Measurements from ENCODE around the gene SFI1. TPM values are rescaled to one million over a fixed set of nuclear protein-coding genes. Genes with fewer than 3 reads are reported as not detected.

SFI1 gene, protein sequence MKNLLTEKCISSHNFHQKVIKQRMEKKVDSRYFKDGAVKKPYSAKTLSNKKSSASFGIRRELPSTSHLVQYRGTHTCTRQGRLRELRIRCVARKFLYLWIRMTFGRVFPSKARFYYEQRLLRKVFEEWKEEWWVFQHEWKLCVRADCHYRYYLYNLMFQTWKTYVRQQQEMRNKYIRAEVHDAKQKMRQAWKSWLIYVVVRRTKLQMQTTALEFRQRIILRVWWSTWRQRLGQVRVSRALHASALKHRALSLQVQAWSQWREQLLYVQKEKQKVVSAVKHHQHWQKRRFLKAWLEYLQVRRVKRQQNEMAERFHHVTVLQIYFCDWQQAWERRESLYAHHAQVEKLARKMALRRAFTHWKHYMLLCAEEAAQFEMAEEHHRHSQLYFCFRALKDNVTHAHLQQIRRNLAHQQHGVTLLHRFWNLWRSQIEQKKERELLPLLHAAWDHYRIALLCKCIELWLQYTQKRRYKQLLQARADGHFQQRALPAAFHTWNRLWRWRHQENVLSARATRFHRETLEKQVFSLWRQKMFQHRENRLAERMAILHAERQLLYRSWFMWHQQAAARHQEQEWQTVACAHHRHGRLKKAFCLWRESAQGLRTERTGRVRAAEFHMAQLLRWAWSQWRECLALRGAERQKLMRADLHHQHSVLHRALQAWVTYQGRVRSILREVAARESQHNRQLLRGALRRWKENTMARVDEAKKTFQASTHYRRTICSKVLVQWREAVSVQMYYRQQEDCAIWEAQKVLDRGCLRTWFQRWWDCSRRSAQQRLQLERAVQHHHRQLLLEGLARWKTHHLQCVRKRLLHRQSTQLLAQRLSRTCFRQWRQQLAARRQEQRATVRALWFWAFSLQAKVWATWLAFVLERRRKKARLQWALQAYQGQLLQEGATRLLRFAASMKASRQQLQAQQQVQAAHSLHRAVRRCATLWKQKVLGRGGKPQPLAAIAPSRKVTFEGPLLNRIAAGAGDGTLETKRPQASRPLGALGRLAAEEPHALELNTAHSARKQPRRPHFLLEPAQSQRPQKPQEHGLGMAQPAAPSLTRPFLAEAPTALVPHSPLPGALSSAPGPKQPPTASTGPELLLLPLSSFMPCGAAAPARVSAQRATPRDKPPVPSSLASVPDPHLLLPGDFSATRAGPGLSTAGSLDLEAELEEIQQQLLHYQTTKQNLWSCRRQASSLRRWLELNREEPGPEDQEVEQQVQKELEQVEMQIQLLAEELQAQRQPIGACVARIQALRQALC
- 25.5 and 27.4 TPM in 2 replicates for total RNA-seq

DNA sequence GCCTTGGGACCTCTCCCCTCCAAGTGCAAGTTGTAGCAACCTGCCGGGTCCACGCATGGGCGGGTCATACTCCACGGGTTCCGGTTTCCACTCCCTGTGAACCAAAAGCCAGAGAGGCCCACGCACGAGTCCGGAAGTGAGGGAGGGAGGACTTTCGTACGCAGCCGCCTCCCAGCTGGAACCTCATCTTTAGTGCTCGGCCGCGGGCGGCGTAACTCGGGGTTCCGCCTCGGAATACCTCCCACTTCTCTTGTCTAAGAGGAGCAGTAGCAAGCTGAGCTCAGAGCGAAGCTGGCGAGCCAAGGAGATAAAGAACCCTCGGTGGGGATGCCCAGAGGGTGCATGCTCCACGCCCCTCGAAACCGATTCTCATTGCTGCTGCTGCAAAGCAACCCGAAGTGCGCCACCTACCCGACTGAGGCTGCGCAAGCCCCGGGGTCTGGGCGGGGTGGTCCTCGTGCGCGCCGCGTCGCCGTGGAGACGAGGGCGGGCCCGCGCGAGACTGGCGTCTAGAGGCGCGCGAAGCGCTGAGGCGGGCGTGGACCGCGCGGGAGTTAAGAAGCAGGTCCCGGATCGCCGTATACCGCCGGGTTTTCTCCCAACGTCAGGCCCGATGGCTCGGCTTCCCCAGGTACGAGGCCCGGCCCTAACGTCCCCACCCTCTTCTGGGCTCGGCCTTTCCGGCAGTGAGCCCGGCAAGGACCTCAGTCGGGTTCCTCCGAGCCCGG lies at the start of gene SFI1:
SFI1 (plus strand) TSS at position 530 of the 728 bp plus-strand sequence. CDS start 11,749 bp downstream, outside the sequence.

GRCh38 chr22:31489632-31490495 lies 6.5 kb upstream of the SFI1 start, which contains the start of gene EIF4ENIF1:
TSS of gene EIF4ENIF1 (minus strand) at chr22:31489842. CDS start at chr22:31488718, 1,124 bp downstream.

DNA sequence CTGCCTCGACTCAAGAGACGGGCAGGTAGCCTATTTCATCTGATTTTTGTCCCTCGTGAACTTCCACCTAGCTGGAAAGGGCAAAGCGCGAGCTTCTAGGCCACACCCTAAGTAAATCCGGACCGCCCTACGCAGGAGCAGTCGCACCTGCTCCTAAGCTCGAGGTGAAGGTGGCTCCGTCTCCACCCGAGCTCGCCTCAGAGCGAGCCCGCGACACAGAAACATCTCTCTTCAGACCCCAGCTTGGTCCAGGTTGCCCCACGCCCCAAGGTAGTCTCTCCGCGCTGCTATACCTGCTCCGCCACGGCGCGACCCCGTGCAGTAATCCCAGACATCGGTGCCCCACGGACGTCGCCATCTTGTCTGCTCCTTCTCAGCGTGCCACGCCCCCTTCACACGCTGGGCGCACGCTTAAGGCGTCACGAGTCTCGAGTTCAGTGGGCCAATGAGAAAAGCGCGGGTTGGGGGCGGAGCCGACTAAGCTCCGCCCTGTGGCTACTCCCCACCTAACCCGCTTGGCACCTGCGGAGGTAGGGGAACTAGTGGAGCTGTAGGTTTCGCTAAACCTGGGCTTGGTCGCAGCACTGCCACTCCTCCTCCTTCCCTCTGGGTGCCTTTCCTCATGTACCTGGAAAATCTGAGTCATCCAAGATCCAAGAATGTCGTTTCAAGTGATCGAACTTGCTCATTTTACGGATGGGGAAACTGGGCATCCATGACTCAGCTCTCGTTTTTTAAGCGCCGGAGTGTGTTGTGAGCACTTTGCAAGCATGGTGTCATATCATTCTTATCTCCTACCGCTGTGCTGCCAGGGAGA lies 165.7 kb downstream of the SFI1 start, which contains the start of gene PISD:
PISD (minus strand) TSS at position 365 of the 817 bp plus-strand sequence; CDS start at position 358, 7 bp downstream.

Small RNA genes lying within 50 kb of the gene (small RNA-seq; reads per million reads assigned to genes)
- gene AL096701.2 (not detected), gene RNU6-28P (0.28 reads per million)

Other genes starting within 250 kb of the SFI1 start
- 4.1 and 5.2 TPM in 2 replicates for gene PIK3IP1, start 204.0 kb upstream of the SFI1 start, total RNA-seq
- 14.2 and 19.5 TPM in 2 replicates for gene PATZ1, start 150.2 kb upstream of the SFI1 start, total RNA-seq
- 94.1 and 96.9 TPM in 2 replicates for gene DRG1, start 96.9 kb upstream of the SFI1 start, total RNA-seq
- 14.9 and 32.2 TPM in 2 replicates for gene EIF4ENIF1, start 6.7 kb upstream of the SFI1 start, total RNA-seq
- gene PISD, start 165.7 kb downstream of the SFI1 start, total RNA-seq = 35.0 and 37.0 TPM in 2 replicates

Measured in thoracic aorta endothelial cell (primary cell).